Cardiac fibroblast (primary cell): Measurements from ENCODE around the gene SMPX.

Experiments
- DNase-seq, 2 donors: peaks; one replicate each; pipeline versions ENCODE4 v3.0.0 to v3.0.0-alpha.2; 2010; ENCODE audit warnings: low read depth in 2 of 2
- H3K4me3 ChIP-seq, 2 donors: replicated peaks in 1 of 2; 1 replicate in 1 of 2; 2 replicates in 1 of 2; pipeline ENCODE4 v1.5.1; 2011; ENCODE audit warnings: low read depth in 2 of 2, low read length in 2 of 2, mild to moderate bottlenecking in 2 of 2, moderate library complexity in 1 of 2
- CTCF ChIP-seq: IDR thresholded peaks from one replicate; pipeline ENCODE4 v1.5.1; 2011; ENCODE audit warnings: low read depth, mild to moderate bottlenecking, low read length, inconsistent platforms

Gene SMPX

DNA sequence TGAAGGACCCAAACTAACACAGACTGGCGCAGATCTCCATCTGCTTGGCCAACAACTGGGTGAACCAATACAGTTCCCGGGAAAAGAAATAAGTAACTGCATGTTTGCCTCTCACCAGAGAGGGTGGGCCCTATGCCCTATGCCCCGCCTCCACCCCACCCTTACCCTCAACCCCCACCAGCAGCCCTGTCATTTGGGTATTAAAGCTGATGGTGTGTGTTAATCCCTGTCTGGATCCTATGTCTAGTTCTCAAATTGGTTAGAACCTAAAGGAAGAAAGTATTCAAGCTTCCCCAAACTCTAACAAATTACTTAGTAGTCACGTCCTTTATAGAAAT lies 19.0 kb downstream of the SMPX start:
- no peak for DNase-seq
- TF ChIP-seq CTCF: no peak
- no peak overlapping the region for H3K4me3 ChIP-seq

GRCh38 chrX:21738210-21738949 lies 19.5 kb downstream of the SMPX start:
- TF ChIP-seq CTCF: no peak
- no peak for DNase-seq
- no peak overlapping the region for H3K4me3 ChIP-seq

GRCh38 chrX:21735768-21736127 lies 22.2 kb downstream of the SMPX start:
- DNase-seq: no peak
- no peak for TF ChIP-seq CTCF
- no peak overlapping the region for H3K4me3 ChIP-seq

- TF ChIP-seq CTCF: no peak
- DNase-seq: peak in 1 of 2 donors; percentile 67
- no peak overlapping the region for H3K4me3 ChIP-seq
Observed at GRCh38 chrX:21735038-21735767, 22.7 kb downstream of the SMPX start.

GRCh38 chrX:21734175-21734574 lies 23.7 kb downstream of the SMPX start:
- no peak for TF ChIP-seq CTCF
- no peak overlapping the region for H3K4me3 ChIP-seq
- no peak for DNase-seq

GRCh38 chrX:21733705-21734104 lies 24.2 kb downstream of the SMPX start:
- DNase-seq: no peak
- H3K4me3 ChIP-seq: no peak overlapping the region
- no peak for TF ChIP-seq CTCF

GRCh38 chrX:21730026-21730425 lies 27.9 kb downstream of the SMPX start:
- no peak for TF ChIP-seq CTCF

More at GRCh38 chrX:21730026-21730425, 27.9 kb downstream of the SMPX start:
- no peak overlapping the region for H3K4me3 ChIP-seq
- DNase-seq: no peak
